MCF 10A (cell line): ENCODE results near the gene CD2AP. TPM values are rescaled to one million over a fixed set of nuclear protein-coding genes. Genes with fewer than 3 reads are reported as not detected.

Experiments
- BruUV-seq: library from RNA; stranded (reverse); fragments of 400-500 nt; replicated peaks from 2 replicates; lab custom pipeline; 2021; lab: Mats Ljungman, UMichigan
- CTCF ChIA-PET: fragments of 300-600 bp; sonication (Branson Sonifier 250); formaldehyde crosslinking; extraction: SDS; loops from one replicate; lab custom pipeline; 2021; ENCODE audit warnings: antibody characterized with exemption, inconsistent platforms; lab: Yijun Ruan, JAX
- POLR2A ChIA-PET: fragments of 300-600, 350-650 bp; sonication (Branson Sonifier 250); formaldehyde crosslinking; extraction: SDS; loops from one replicate; lab custom pipeline; 2020; ENCODE audit warnings: antibody characterized with exemption, inconsistent platforms; lab: Yijun Ruan, JAX
- DNase-seq: peaks from one replicate; pipeline ENCODE4 v3.0.0-alpha.2; 2018; ENCODE audit not compliant: unreplicated experiment
- H3K27ac Mint-ChIP-seq: one replicate; pipeline ENCODE4 v1.8.0; 2022; ENCODE audit warnings: mild to moderate bottlenecking, low read depth, mixed read lengths; ENCODE audit not compliant: unreplicated experiment
- H3K27me3 Mint-ChIP-seq: one replicate; pipeline ENCODE4 v1.8.0; 2022; ENCODE audit warnings: mixed read lengths; ENCODE audit not compliant: insufficient read depth, unreplicated experiment
- H3K36me3 Mint-ChIP-seq: one replicate; pipeline ENCODE4 v1.8.0; 2022; ENCODE audit warnings: mild to moderate bottlenecking, moderate library complexity, mixed read lengths; ENCODE audit not compliant: insufficient read depth, unreplicated experiment
- H3K4me1 Mint-ChIP-seq: one replicate; pipeline ENCODE4 v1.8.0; 2022; ENCODE audit warnings: mixed read lengths; ENCODE audit not compliant: insufficient read depth, unreplicated experiment
- H3K4me3 Mint-ChIP-seq: one replicate; pipeline ENCODE4 v1.8.0; 2022; ENCODE audit warnings: mild to moderate bottlenecking, moderate library complexity, mixed read lengths; ENCODE audit not compliant: unreplicated experiment
- H3K9me3 Mint-ChIP-seq: one replicate; pipeline ENCODE4 v1.8.0; 2022; ENCODE audit warnings: mixed read lengths; ENCODE audit not compliant: unreplicated experiment
- CTCF ChIP-seq: fragments of 200-600 bp; IDR thresholded peaks from one replicate; pipeline ENCODE4 v1.8.0; 2022; ENCODE audit warnings: antibody characterized with exemption, mild to moderate bottlenecking; ENCODE audit not compliant: unreplicated experiment
- intact Hi-C: fragments of 100-400 bp; cut with micrococcal nuclease; formaldehyde crosslinking; loops from 2 replicates; pipeline ENCODE4 v1.14.1; 2022
- total RNA-seq: library from RNA; stranded (reverse); gene quantifications from 2 replicates; pipeline ENCODE4 v1.2.3, GENCODE V29; 2022

CD2AP gene
- total RNA-seq, 1 experiment from 2014 or later: 40.3 TPM

GRCh38 chr6:47670851-47671250 lies 193.3 kb downstream of the CD2AP start:
- TF ChIP-seq CTCF: no peak
- DNase-seq: no peak
- Mint-ChIP-seq H3K27ac (peak overlapping the region; percentile 91), H3K9me3 (no peaks in the 10 kb centered on the region), H3K36me3 (no peaks in the 10 kb centered on the region), H3K4me3 (no peak overlapping the region), H3K4me1 (peaks cover 24% of the 10 kb centered on the region), H3K27me3 (no peaks in the 10 kb centered on the region)
- intact Hi-C loops: no loop called here
- ChIA-PET POLR2A (interaction anchor here (1.4 to 4.2 kb wide), 6 partner anchors 9 to 193 kb away, joined by 3 to 84 read pairs (median 8); partner anchors contain the start of genes ADGRF4 and CD2AP), CTCF (interaction anchor here (0.9 to 1.1 kb wide), 3 partner anchors 23 to 109 kb away, joined by 3 to 4 read pairs (median 3); no protein-coding TSS in a partner anchor)
- no TSS peak for BruUV-seq

- peaks cover 24% of the 10 kb centered on the region for H3K4me1 Mint-ChIP-seq
Observed at GRCh38 chr6:47671777-47672176, 194.2 kb downstream of the CD2AP start.

GRCh38 chr6:47672816-47673215 lies 195.2 kb downstream of the CD2AP start:
- no peak for DNase-seq
- Mint-ChIP-seq H3K36me3 (no peaks in the 10 kb centered on the region), H3K4me1 (peaks cover 24% of the 10 kb centered on the region), H3K27me3 (no peaks in the 10 kb centered on the region), H3K9me3 (no peaks in the 10 kb centered on the region), H3K27ac (no peak overlapping the region), H3K4me3 (no peak overlapping the region)
- CTCF ChIA-PET: interaction anchor here (0.7 to 1.2 kb wide), 4 partner anchors 20 to 1090 kb away, joined by 3 to 7 read pairs (median 3); no protein-coding TSS in a partner anchor
- no TSS peak for BruUV-seq
- no peak for TF ChIP-seq CTCF
- POLR2A ChIA-PET: interaction anchor here (0.8 to 4.2 kb wide), 5 partner anchors 12 to 28 kb away, joined by 3 to 84 read pairs (median 3); partner anchors contain the start of gene ADGRF4
- intact Hi-C loops: no loop called here

More at GRCh38 chr6:47671777-47672176, 194.2 kb downstream of the CD2AP start:
- CTCF ChIA-PET: no interaction called here
- no peak overlapping the region for H3K4me3 Mint-ChIP-seq
- H3K27ac Mint-ChIP-seq: no peak overlapping the region
- H3K9me3 Mint-ChIP-seq: no peaks in the 10 kb centered on the region
- POLR2A ChIA-PET: interaction anchor here (2.3 to 4.2 kb wide), 3 partner anchors 8 to 29 kb away, joined by 9 to 84 read pairs (median 18); partner anchors contain the start of gene ADGRF4
- BruUV-seq: no TSS peak
- TF ChIP-seq CTCF: no peak
- intact Hi-C loops: no loop called here
- no peak for DNase-seq
- H3K27me3 Mint-ChIP-seq: no peaks in the 10 kb centered on the region
- no peaks in the 10 kb centered on the region for H3K36me3 Mint-ChIP-seq

GRCh38 chr6:47674673-47675072 lies 197.1 kb downstream of the CD2AP start:
- CTCF ChIA-PET: interaction anchor here (0.6 to 2.4 kb wide), 3 partner anchors 27 to 151 kb away, joined by 3 to 13 read pairs (median 3); no protein-coding TSS in a partner anchor
- Mint-ChIP-seq H3K27ac (no peak overlapping the region), H3K36me3 (no peaks in the 10 kb centered on the region), H3K4me1 (peaks cover 18% of the 10 kb centered on the region), H3K4me3 (no peak overlapping the region), H3K9me3 (no peaks in the 10 kb centered on the region), H3K27me3 (no peaks in the 10 kb centered on the region)
- BruUV-seq: no TSS peak
- no peak for DNase-seq
- TF ChIP-seq CTCF: no peak
- POLR2A ChIA-PET: interaction anchor here (0.7 to 2.6 kb wide), 2 partner anchors 24 to 584 kb away, joined by 3 to 14 read pairs; partner anchors contain the start of gene ADGRF4
- intact Hi-C loops: no loop called here

Other genes starting within 250 kb of the CD2AP start
- gene TNFRSF21, start 167.9 kb upstream of the CD2AP start, total RNA-seq: 17.8 and 19.3 TPM in 2 replicates
- 1.2 and 4.0 TPM in 2 replicates for gene ADGRF4, start 220.8 kb downstream of the CD2AP start, total RNA-seq